UCSD-AML1 (cell line): Measurements from ENCODE around the gene VWA1.
A peak's percentile ranks its signal among the peaks of the same experiment; 100 is the strongest.
"Not testable (repeated sequence)": the region's sequence is repeated elsewhere in the genome, so short reads cannot be mapped to it uniquely, and the experiment has no call there.

ENCODE experiments used
- DNase-seq: peaks from one replicate; lab custom pipeline; 2025; ENCODE audit not compliant: unreplicated experiment; lab: John Stamatoyannopoulos, UW

Gene VWA1

GRCh38 chr1:1422465-1423244 lies 12.8 kb upstream of the VWA1 start:
- DNase-seq: no peak

- no peak for DNase-seq
Measured at GRCh38 chr1:1423245-1423597, 12.3 kb upstream of the VWA1 start.

GRCh38 chr1:1424707-1425106 lies 10.8 kb upstream of the VWA1 start:
- DNase-seq: no peak

- no peak for DNase-seq
Measured at GRCh38 chr1:1425426-1425752, 10.1 kb upstream of the VWA1 start.

- DNase-seq: no peak
Measured at GRCh38 chr1:1425753-1426495, 9.6 kb upstream of the VWA1 start.

- DNase-seq: no peak
Measured at GRCh38 chr1:1426496-1427105, 8.9 kb upstream of the VWA1 start.

GRCh38 chr1:1427106-1427819 lies 8.2 kb upstream of the VWA1 start:
- DNase-seq: no peak

GRCh38 chr1:1427820-1428148 lies 7.7 kb upstream of the VWA1 start:
- no peak for DNase-seq

GRCh38 chr1:1428174-1428573 lies 7.3 kb upstream of the VWA1 start:
- no peak for DNase-seq

- DNase-seq: not testable (repeated sequence)
Measured at GRCh38 chr1:1428967-1429366, 6.5 kb upstream of the VWA1 start.

GRCh38 chr1:1429671-1430073 lies 5.8 kb upstream of the VWA1 start:
- peak; percentile 29 for DNase-seq

GRCh38 chr1:1430114-1430982 lies 5.1 kb upstream of the VWA1 start:
- DNase-seq: no peak

- DNase-seq: no peak
Measured at GRCh38 chr1:1430992-1431844, 4.3 kb upstream of the VWA1 start.

GRCh38 chr1:1431845-1432273 lies 3.6 kb upstream of the VWA1 start:
- no peak for DNase-seq

GRCh38 chr1:1432274-1432950 lies 3.1 kb upstream of the VWA1 start:
- DNase-seq: no peak

GRCh38 chr1:1432951-1433803 lies 2.3 kb upstream of the VWA1 start:
- DNase-seq: peak; percentile 83

GRCh38 chr1:1433804-1434130 lies 1.7 kb upstream of the VWA1 start:
- peak; percentile 75 for DNase-seq

GRCh38 chr1:1434131-1434823 lies 1.2 kb upstream of the VWA1 start:
- peak; percentile 77 for DNase-seq
